HepG2 (cell line): Measurements from ENCODE around the gene OGFOD3.

ENCODE experiments used
- SMAD1 ChIP-seq: sonication (generic); formaldehyde crosslinking; IDR thresholded peaks from 2 replicates; pipeline ENCODE4 v1.4.0; 2020; ENCODE audit warnings: missing genetic modification reagents, low read depth, mild to moderate bottlenecking, borderline replicate concordance
- ZKSCAN1 ChIP-seq: fragments of 150-350 bp; IDR thresholded peaks from 2 replicates; pipeline ENCODE4 v1.6.1; 2014; ENCODE audit warnings: low read length
- ZNF138 ChIP-seq: sonication (generic); formaldehyde crosslinking; IDR thresholded peaks from 2 replicates; pipeline ENCODE4 v1.5.0; 2020; ENCODE audit warnings: mild to moderate bottlenecking, low read depth, missing genetic modification reagents
- ZNF24 ChIP-seq: fragments of 450-650 bp; IDR thresholded peaks from 2 replicates; pipeline ENCODE4 v1.6.1; 2017; ENCODE audit warnings: antibody characterized with exemption, mild to moderate bottlenecking
- ZNF792 ChIP-seq: IDR thresholded peaks from 2 replicates; pipeline ENCODE4 v1.6.1; 2016
- ZZZ3 ChIP-seq: sonication (generic); formaldehyde crosslinking; IDR thresholded peaks from 2 replicates; pipeline ENCODE4 v1.4.0; 2020; ENCODE audit warnings: missing genetic modification reagents, mild to moderate bottlenecking, borderline replicate concordance
- TF ChIP-seq, protein P1 (sequence below): IDR thresholded peaks from 2 replicates; pipeline ENCODE4 v1.6.1; 2016; ENCODE audit warnings: missing compliant biosample characterization, missing genetic modification reagents, borderline replicate concordance
- TF ChIP-seq, protein P2 (sequence below): sonication (generic); formaldehyde crosslinking; IDR thresholded peaks from 2 replicates; pipeline ENCODE4 v1.9.0; 2022; ENCODE audit warnings: low read depth, missing genetic modification reagents

DNA sequence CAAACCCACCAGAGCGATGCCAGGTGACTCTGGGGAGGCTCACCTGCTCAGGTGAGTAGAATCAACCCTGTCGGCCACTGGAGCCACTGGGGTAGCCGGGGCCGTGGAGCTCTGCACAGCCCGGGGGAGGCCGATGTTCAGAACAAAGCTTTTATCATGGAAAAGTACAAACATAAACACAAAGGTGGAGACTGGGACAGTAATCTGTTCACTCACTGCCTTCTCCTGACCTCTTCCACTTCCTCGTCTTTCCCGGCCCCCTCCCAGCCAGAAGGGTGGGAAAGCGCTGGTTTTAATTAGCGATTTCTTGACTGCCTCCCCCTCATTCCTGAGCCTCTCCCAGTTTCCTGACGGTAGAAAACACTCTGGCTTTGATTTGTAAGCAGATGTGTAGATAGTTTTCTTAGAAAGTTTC lies 69.1 kb downstream of the OGFOD3 start:
- TF ChIP-seq ZNF792 (CRISPR knock-in tag), result no peak
- TF ChIP-seq ZKSCAN1, result no peak
- TF ChIP-seq, protein P1, sequence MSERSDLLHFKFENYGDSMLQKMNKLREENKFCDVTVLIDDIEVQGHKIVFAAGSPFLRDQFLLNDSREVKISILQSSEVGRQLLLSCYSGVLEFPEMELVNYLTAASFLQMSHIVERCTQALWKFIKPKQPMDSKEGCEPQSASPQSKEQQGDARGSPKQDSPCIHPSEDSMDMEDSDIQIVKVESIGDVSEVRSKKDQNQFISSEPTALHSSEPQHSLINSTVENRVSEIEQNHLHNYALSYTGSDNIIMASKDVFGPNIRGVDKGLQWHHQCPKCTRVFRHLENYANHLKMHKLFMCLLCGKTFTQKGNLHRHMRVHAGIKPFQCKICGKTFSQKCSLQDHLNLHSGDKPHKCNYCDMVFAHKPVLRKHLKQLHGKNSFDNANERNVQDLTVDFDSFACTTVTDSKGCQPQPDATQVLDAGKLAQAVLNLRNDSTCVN (CRISPR knock-in tag), result no peak
- no peak for TF ChIP-seq ZZZ3
- TF ChIP-seq ZNF138 (CRISPR knock-in tag), result no peak
- no peak for TF ChIP-seq SMAD1 (CRISPR knock-in tag)
- TF ChIP-seq, protein P2, sequence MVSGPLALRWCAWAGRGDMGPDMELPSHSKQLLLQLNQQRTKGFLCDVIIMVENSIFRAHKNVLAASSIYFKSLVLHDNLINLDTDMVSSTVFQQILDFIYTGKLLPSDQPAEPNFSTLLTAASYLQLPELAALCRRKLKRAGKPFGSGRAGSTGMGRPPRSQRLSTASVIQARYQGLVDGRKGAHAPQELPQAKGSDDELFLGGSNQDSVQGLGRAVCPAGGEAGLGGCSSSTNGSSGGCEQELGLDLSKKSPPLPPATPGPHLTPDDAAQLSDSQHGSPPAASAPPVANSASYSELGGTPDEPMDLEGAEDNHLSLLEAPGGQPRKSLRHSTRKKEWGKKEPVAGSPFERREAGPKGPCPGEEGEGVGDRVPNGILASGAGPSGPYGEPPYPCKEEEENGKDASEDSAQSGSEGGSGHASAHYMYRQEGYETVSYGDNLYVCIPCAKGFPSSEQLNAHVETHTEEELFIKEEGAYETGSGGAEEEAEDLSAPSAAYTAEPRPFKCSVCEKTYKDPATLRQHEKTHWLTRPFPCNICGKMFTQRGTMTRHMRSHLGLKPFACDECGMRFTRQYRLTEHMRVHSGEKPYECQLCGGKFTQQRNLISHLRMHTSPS, result no peak
- no peak for TF ChIP-seq ZNF24
